LNCaP clone FGC (cell line): ENCODE measurements around the gene PGPEP1.

ENCODE experiments used
- DNase-seq: peaks from one replicate; pipeline ENCODE4 v3.0.0-alpha.2; 2011; ENCODE audit warnings: low read depth
- H3K4me3 ChIP-seq: 2 replicates; pipeline ENCODE4 v1.5.1; 2011; ENCODE audit warnings: mild to moderate bottlenecking, low read depth, low read length, control low read depth
- CTCF ChIP-seq: IDR thresholded peaks from 2 replicates; pipeline ENCODE4 v1.5.1; 2012; ENCODE audit warnings: mild to moderate bottlenecking; ENCODE audit not compliant: control insufficient read depth, insufficient read depth; ENCODE audit errors: extremely low read depth

Gene PGPEP1

DNA sequence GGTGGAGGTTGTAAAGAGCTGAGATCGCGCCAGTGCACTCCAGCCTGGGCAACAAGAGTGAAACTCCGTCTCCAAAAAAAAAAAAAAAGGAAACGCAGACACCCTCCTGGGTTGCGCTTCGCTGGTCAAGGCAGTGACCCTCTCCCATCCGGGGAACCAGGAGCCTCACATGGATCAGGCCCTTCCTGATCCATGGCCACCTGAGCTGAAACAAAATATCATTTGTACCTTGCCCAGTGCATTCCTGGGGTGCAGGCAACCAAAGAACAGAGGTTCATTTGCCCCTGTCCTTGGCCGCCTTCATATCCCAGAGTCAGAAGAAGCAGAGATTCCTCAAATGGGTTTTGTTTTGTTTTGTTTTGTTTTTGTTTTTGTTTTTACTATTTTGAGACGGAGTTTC is 9.5 kb upstream of the PGPEP1 start:
- no peak overlapping the region for H3K4me3 ChIP-seq
- DNase-seq = no peak

GRCh38 chr19:18332917-18333530 is 7.4 kb upstream of the PGPEP1 start:
- no peak for TF ChIP-seq CTCF
- no peak overlapping the region for H3K4me3 ChIP-seq
- no peak for DNase-seq

More for the DNA sequence above, 9.5 kb upstream of the PGPEP1 start:
- TF ChIP-seq CTCF = no peak

DNA sequence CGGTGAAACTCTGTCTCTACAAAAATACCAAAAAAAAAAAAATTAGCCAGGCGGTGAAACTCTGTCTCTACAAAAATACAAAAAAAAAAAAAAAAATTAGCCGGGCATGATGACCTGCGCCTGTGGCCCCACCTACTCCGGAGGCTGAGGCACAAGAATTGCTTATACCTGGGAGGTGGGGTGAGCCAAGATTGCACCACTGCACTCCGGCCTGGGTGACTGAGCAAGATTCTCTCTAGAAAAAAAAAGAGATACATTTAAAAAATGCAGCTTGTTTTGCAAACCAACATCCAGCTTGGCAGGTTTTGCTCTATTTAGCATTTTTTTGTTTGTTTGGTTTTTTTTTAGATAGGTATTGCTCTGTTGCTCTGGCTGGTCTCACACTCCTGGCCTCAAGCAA is 6.7 kb upstream of the PGPEP1 start:
- no peak for TF ChIP-seq CTCF
- no peak for DNase-seq

DNA sequence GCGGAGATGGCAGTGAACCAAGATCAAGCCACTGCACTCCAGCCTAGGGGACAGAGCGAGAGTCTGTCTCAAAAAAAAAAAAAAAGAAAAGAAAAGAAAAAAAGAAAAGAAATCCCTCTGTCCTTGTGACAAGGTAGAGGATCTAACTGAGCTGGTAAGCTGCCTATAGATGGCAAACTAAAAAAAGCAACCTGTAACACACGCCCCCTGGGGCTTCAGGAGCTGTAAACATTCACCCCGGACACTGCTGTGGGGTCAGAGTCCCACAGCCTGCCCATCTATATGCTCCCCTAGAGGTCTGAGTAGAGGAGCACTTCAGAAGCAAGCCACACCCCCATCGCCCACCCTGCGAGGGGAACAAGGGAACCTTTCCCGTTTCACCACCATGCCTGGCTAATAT is 4.3 kb upstream of the PGPEP1 start:
- no peak for TF ChIP-seq CTCF
- no peak for DNase-seq
- no peak overlapping the region for H3K4me3 ChIP-seq

More for the DNA sequence above, 6.7 kb upstream of the PGPEP1 start:
- H3K4me3 ChIP-seq = no peak overlapping the region

GRCh38 chr19:18338541-18338940 is 1.9 kb upstream of the PGPEP1 start:
- DNase-seq = no peak
- no peak for TF ChIP-seq CTCF
- no peak overlapping the region for H3K4me3 ChIP-seq

- DNase-seq = no peak
- TF ChIP-seq CTCF = peak; percentile 34
- peak overlapping the region; percentile 91 for H3K4me3 ChIP-seq
Measured at GRCh38 chr19:18339723-18340122, 675 bp upstream of the PGPEP1 start.
